HL-60/S4 treated with retinoic acid at 250 ng/mL for 4 days and 3 days (cell line): ENCODE measurements around the gene RILPL1.
"Not testable (repeated sequence)": the region's sequence is repeated elsewhere in the genome, so short reads cannot be mapped to it uniquely, and the experiment has no call there.

Experiments used
- in situ Hi-C: fragments of 300-500 bp; cut with MboI; formaldehyde crosslinking; loops from 2 replicates; pipeline ENCODE4 v1.7.0; 2022; ENCODE audit warnings: low sequenced_read_pairs

The RILPL1 gene

DNA sequence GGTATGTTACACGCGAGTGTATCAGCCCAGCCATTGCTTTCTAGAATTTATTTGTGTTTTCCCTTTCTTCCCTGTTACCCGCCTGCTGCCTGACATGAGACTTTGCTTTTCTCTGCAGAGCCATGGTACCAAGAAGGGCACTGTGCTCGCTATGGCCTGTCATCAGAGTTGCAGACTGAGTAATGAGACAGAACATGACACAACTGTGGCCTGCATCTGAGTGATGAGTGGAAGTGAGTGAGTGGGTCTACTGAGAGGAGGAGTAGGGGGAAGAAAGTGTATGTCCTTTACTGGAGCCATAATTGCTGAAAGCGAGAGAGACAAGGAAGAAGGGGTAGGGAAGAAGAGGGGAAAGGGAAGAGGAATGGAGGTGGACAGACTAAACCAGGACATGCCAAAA, 2.9 kb downstream of the RILPL1 start:
- in situ Hi-C loops = no loop called here

DNA sequence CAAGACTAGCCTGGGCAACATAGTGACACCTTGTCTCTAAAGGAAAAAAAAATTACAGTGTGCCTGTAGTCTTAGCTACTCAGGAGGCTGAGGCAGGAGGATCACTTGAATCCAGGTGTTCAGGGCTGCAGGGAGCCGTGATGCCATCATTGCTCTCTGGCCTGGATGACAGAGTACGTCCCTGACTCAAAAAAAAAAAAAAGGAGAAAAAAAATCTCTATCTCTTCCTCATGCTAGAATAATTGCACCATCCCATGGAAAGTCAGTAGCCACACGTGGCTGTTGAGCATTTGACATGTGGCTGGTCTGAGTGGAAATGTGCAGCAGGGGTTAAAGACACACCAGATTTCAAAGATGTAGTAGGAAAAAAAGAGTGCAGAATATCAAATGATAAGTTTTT, 3.8 kb downstream of the RILPL1 start:
- in situ Hi-C loops = no loop called here

DNA sequence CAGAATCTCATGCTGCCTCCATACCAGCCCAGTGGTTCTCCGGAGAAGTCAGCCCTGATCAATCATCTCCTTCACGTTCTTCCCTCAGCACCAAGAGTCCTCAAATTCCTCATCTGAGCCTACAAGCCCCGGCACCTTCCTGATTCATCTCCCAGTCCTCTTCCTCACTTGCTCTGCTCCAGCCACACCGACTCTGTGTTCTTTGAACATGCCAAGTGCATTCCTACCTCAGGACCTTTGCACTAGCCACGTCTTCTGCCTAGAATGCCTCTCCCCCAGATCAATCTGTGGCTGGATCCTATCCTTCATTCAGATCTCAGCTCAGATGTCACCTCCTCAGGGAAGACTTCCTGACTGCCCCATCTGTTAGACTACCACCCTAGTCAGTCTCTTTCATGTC, 4.7 kb downstream of the RILPL1 start:
- in situ Hi-C loops = no loop called here

DNA sequence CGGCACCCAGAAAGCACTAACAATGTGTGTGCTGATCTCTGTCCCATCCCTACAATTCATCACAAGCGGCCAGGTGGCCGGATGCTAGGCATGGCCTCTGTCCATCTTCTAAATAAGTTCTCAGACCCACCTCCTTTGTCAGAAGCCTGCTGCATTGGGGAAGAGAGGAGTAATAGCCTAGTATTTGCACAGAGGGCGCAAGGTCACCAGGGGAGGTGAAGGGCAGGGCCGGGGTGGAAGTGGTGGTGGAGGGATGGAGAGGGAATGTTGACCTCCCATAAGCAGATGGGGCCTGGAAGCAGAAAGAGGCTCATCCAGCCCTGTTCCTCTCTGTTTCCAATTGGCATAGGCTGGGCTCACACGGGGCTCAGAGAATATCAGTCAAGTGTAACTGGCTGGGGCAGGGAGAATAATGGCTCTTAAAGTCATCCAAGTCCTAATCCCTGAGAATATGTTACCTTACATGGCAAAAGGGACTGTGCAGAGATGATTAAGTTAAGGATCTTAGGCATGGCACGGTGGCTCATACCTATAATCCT, 6.9 kb downstream of the RILPL1 start:
- in situ Hi-C loops = no loop called here

DNA sequence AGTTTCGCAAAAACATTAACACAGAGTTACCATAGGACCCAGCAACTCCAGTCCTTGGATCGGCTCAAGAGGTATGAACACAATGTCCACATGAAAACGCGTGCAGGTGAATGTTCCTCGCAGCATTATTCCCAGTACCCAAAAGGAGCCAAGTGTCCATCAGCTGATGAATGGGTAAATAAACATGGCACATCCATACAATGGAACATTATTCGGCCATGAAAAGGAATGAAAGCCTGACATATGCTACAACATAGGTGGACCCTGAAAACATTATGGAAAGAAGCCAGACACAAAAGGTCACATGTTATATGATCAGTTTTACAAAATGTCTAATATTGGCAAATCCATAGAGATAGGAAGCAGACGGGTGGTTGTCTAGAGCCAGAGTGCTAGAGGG, 9.1 kb downstream of the RILPL1 start:
- in situ Hi-C loops = no loop called here

DNA sequence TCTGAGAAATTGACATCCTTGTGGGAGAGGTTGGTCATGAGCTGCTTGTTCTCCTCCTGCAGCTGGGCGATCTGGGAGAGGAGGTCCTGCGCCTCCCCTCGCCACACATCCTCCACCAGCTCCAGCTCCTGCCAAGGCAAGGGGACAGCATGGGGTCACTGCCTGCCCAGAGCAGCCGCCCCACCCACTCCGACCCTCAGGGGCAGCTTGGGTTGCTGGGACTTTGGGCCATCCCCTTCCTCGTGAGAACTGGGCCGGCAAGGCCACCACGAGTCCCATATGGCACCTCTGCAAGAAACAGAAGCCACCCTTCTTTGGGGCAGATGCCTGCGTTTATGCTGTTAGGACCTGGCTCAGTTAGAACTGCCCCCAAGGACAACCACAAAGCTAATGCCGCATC, 10.0 kb downstream of the RILPL1 start:
- in situ Hi-C loops = no loop called here

DNA sequence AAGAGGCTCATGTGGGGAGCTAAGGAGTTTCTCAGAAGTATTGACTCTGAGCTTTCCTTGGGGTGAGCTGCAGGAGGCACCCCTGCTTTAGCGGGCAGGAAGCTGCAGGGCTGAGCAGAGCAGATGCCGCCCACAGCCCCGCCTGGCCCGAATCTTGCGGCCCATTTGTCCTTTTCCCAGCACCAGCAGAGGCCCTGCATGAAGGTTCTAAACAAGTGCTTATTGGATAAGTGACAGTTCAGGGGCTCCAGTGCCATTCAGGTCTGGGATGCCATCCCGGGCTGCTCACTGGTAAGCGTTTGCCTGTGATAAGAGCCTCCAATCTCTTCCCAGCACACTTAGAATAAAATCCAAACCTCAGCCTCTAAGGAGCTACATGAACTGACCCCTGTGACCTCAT, 11.4 kb downstream of the RILPL1 start:
- in situ Hi-C loops = no loop called here

DNA sequence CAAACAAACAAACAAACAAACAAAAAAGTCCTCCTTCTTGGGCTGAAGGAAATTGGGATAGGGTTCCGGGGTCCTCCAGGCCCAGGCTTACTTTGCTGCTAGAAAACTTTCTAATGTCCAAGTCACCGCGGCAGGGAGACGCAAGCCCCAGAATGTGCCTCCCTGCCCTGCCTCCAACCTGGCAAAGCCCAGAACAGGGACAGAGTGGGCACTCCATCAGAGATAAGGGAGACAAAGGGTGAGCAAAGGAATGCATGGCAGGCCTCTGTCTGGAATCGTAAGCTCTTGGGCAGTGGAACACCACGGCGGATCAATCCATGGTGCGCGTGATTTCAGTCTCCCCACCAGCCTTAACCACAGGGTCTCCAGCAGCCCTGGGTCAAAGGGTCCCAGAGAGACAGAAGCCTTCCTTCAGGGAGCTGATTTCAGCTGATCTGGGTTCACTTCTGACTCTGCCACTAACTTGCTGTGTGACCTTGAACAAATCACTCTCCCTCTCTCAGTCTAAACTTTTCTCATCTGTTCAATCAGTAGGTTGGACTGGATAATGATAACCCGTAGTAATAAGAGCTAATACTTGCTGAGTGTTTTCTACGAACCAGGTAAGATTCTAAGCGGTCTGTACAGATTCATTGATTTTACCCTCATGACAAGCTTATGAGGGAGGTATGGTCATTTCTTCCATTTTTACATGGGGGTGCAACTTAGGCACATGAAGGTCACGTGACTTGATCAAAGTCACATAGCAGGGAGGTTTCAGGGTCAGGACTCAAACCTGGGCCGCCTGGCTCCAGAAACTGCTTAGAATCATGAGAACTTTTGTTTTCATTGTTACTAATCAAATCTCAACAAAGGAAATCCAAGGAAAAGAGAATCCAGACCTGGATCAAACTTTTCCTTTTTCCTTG, 12.7 kb downstream of the RILPL1 start:
- in situ Hi-C loops = no loop called here

DNA sequence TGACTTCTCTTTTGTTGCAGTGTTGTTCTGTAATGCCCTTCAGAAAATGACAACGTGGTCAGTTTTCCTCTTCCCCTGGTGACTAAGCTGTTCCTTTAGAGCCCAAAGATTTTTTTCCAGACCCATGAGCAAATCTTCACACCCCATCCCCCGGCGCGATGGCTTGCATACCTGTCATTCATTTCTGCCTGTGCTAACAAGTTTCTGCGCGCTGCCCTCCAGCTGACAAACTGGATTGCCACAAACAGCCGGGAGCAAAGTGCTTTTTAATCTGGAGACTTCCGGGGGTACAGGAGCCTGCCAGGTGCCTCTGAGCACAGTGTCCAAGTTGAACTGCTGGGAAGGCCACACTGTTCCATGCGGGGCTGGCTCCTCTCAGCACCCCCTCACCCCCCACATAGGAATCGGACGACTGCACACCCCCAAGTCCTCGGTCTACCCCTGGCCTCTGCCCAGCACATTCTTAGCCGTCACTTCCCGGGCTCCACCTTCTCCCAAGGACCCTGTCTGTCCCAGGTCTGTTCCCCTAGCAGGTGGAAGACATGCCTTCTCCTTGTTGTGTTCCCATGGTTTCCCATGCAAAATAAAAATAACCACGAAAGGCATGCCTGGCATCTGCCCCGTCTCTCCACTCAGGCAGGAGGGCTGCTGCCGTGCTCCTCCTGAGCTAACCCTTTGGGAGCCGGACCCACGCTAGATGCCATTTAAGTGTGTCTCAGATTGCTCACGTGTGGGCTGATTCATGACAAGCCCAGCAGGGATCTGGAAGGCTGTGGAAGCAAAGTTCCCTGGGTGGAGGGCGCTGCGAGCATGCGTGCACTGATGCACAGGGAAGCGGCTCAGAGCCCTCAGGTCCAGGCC, 14.1 kb downstream of the RILPL1 start:
- in situ Hi-C loops = no loop called here

DNA sequence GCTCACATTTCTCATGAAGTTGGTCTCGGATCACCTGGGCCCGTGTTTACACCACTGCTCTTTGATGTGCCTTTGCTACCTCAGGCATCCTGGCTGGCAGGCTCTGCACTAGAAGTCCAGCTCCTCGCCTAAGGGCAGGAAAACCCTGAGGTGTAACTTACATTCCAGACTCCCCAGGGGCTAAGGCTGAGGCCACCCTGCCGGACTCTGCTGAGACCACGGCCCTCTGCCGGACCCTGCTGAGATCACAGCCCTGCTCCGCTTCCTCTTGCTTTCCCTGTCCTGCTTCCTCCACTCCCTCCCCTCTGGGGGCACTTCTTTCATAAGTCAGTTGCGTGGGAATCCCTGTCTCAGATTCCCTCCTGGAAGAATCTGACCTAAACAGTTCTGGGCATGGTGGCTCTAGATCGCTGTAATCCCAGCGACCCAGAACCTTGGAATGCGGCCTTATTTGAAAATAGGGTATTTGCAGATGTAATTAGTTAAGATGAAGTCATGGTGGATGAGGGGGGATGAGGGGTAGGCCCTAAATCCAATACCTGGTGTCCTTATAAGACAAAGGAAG, 17.2 kb downstream of the RILPL1 start:
- in situ Hi-C loops = no loop called here

DNA sequence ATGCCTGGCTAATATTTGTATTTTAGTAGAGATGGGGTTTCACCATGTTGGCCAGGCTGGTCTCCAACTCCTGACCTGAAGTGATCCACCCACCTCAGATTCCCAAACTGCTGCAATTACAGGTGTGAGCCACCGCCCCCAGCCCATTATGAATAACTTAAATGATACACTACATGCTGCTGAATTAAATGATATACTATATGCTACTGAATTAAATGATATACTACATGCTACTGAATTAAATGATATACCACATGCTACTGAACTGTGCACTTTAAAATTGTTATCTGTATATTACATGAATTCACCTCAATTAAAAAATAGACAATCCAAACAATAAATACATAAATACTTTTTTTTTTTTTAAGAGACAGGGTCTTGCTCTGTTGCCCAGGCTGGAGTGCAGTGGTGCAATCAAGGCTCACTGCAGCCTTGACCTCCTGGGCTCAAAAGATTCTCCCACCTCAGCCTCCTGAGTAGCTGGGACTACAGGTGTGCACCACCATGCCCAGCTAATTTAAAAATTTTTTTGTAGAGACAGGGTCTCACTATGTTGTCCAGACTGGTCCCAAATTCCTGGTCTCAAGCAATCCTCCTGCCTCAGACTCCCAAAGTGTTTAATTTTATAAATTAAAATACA, 18.8 kb downstream of the RILPL1 start:
- in situ Hi-C loops = not testable (repeated sequence)

DNA sequence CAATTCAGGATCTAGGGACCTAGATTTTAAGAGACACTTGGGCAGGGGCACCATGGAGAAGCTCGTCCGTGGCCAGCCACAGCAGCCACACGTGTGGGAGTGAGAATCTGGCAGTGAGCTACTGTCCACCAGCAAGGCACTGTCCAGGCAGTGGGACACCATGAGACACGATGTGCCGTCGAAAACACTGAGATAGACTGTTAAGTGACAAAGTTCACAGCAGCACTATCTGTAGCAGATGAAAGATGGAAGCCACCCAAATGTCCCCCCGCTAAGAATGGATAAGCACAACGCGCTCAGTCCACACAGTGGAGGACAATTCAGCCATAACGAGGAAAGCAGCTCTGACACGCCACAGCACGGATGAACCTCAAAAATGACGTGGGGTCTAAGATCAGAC, 19.7 kb downstream of the RILPL1 start:
- in situ Hi-C loops = no loop called here

DNA sequence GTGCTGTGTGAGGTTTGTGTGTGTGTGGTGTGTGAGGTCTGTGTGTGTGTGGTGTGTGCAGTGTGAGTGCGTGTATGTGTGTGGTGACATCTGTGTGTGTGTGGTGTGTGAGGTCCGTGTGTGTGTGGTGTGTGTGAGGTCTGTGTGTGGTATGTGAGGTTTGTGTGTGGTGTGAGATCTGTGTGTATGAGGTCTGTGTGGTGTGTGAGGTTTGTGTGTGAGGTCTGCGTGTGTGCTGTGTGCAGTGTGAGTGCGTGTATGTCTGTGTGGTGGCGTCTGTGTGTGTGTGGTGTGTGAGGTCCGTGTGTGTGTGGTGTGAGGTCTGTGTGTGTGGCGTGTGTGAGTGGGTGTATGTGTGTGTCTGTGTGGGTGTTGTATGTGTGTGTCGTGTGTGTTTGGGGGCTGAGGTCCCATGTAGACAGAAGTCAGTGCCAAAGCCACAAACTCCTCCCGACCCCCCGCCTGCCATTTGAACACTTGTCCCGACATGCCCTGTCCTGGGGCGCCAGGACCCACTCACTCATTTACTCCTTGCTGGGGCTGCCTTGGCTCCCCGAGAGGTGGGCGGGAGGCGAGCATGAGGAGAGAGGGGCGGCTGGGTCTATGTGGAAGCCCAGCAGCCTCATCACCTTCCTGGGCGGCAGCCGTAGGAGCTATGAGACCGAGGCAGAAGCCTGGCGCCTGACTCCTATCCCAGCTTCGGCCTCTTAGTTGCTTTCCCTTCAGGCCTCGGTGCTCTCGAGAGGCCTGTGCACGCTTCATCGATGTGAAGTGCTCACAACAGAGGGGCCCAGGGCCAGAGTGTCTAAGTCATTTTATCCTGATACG, 20.5 kb downstream of the RILPL1 start:
- in situ Hi-C loops = no loop called here

DNA sequence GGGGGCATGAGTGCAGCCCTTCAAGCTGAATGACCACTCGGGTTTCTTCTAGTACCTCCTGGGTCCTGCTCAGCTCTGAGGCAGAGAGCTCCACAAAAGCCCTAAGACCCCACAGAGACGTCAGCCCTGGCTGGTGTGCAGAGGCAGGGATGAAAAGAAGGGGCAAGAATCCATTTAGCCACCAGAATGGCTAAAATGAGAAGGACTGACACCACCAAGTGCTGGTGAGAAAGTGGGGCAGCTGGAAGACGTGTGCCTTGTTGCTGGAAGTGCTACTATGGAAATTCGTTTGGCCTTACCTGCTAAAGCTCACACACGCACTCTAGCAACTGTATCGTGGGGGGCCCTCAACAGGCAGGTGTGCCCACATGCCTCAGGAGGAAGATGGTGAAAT, 26.7 kb downstream of the RILPL1 start:
- in situ Hi-C loops = no loop called here

DNA sequence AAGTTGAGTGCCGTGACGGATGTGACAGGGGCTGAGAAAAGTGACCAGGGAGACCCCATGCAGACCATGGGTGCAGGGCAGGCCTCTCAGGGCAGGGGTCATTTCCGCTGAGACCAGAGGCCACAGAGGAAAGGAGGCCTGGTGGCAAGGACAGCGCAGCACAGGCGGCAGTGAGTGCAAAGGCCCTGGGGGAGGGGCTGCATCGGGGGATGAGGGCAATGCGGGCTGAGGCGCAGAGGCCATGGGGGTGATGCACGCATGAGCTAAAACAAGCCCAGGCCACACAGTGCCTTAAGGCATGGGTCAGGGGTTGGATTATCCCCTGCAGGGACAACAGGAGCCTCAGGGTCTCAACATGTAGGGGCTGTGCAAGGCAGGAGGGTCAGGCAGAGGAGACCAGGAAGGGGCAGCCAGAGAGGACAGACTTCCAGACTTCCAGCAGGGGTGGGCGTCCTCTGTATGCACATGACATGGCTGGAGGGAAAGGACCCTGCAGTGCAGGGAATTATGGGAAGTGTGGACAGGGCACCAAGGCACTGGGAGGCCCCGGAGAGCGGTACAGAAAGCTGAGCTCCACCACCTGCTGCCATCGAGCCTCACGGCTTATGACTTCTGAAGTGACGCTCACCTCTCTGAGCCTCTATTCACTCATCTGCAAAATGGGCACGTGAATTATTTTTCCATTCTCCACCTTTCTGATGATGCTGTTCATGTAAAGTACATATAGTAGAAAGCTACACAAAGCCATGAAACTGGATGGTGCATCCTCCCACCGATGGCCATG, 27.3 kb downstream of the RILPL1 start:
- in situ Hi-C loops = no loop called here

DNA sequence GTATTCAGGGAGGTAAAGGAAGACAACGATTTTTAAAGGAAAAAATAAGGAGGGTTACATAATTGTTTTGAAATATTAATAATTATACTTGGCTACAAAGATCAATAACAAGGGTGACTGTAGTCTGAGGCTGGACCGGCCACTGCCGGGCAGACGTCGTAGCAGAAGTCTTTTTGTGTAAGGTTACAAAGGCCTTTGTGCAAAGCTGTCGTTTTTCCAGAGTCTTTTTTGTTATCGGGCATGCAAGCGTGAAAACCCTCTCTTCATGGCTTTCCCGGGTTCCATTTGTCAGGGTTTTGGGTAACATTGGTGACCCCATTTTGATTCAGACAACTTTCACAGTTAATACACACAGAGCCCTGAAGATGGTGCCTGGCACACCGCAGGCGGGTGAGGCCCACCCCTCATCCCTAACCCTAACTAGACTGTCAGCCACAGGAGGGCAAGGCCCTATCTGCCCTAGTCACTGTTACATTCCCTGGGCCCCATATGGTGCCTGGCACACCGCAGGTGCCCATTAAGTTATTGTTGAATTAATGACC, 31.3 kb downstream of the RILPL1 start:
- in situ Hi-C loops = no loop called here

DNA sequence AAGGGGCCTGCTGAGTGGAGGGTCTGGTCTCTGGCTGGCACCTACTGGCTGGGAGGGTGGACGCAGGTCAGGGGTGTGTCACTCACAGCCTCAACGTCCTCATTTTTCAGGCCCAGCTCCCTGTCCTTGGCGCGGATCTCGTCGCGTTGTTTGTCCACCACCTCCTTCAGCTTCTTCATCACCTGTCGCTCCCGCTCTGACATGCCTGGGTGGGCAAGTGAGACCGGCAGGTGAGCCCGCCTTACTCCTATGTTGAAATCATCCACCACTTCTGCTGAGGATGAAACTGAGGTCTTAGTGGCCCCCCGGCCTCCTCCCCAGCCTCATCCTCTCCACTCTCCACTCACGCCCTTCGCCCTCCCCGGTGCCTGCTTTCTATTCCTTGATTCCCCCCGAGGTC, 34.2 kb downstream of the RILPL1 start:
- in situ Hi-C loops = no loop called here

DNA sequence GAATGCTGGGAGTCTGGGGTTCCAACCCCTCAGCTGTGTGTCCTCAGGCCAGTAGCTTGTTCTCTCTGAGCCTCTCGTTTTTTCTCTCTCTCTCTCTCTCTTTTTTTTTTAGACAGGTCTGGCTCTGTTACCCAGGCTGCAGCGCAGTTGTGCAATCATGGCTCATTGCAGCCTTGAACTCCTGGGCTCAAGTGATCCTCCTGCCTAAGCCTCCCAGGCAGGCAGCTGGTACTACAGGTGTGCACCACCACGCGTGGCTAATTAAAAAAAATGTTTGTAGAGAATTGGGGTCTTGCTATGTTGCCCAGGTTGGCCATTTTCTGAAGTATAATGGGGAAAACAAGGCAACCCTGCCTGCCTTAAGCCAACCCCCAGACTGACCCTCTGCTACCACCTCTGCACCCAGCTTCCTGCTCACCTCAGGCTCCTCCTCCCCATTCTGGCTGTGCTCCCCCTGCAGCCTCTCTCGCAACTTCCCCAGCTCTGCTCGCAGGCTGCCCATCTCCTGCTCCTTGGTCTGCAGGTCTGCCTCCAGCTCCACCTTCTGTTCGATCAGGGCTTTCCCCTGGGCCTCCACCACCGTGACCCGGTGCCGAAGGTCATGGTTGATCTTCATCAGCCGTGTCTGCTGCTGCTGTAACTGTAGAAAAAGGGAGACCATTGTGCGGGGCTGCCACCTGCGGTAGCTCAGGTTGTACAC, 35.2 kb downstream of the RILPL1 start:
- in situ Hi-C loops = no loop called here
